ENCODE data around the gene NOL7.

NOL7 gene

GRCh38 chr6:13654496-13654895 is 39.4 kb downstream of the NOL7 start:
- no peak for DNase-seq (ENCODE audit: low read depth)

- no peak for DNase-seq (ENCODE audit: low read depth)
Observed at GRCh38 chr6:13655700-13656099, 40.6 kb downstream of the NOL7 start.

- DNase-seq (ENCODE audit: low read depth): no peak
Observed at GRCh38 chr6:13660273-13660672, 45.1 kb downstream of the NOL7 start.

- DNase-seq (ENCODE audit: low read depth): no peak
Observed at GRCh38 chr6:13660893-13661292, 45.8 kb downstream of the NOL7 start.

- no peak for DNase-seq (ENCODE audit: low read depth)
Observed at GRCh38 chr6:13661647-13662046, 46.5 kb downstream of the NOL7 start.

GRCh38 chr6:13662651-13663334 is 47.7 kb downstream of the NOL7 start:
- no peak for DNase-seq (ENCODE audit: low read depth)

GRCh38 chr6:13663986-13664385 is 48.9 kb downstream of the NOL7 start:
- no peak for DNase-seq (ENCODE audit: low read depth)

GRCh38 chr6:13664703-13665352 is 49.7 kb downstream of the NOL7 start:
- no peak for DNase-seq (ENCODE audit: low read depth)

GRCh38 chr6:13666194-13667105 is 51.3 kb downstream of the NOL7 start:
- DNase-seq (ENCODE audit: low read depth): no peak

- no peak for DNase-seq (ENCODE audit: low read depth)
Observed at GRCh38 chr6:13667655-13668054, 52.5 kb downstream of the NOL7 start.

- DNase-seq (ENCODE audit: low read depth): no peak
Observed at GRCh38 chr6:13668291-13668928, 53.3 kb downstream of the NOL7 start.

- no peak for DNase-seq (ENCODE audit: low read depth)
Observed at GRCh38 chr6:13669476-13669875, 54.3 kb downstream of the NOL7 start.
